CD4-positive, alpha-beta T cell treated with Interferon alpha-2 for 1 hour (primary cell): Measurements from ENCODE around the gene RABGAP1L.
"Not testable (repeated sequence)": the region's sequence is repeated elsewhere in the genome, so short reads cannot be mapped to it uniquely, and the experiment has no call there.

ENCODE experiments used
- DNase-seq, 2 donors: peaks; one replicate each; pipeline ENCODE4 v3.0.0-alpha.2; 2020 to 2022

Gene RABGAP1L

DNA sequence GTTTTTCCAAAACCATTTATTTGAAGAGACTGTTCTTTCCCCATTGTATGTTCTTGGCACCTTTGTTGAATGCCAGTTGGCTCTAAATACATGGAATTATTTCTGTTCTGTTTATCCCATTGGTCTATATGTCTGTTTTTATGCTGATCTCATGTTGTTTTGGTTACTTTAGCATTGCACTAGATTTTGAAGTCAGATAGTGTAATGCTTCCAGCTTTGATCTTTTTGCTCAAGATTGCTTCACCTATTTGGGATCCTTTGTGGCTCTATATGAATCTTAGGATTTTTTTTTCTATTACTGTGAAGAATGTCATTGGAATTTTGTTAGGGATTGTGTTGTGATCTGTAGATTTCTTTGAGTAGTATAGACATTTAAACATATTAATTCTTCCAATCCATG, 149.3 kb downstream of the RABGAP1L start:
- DNase-seq, result no peak

DNA sequence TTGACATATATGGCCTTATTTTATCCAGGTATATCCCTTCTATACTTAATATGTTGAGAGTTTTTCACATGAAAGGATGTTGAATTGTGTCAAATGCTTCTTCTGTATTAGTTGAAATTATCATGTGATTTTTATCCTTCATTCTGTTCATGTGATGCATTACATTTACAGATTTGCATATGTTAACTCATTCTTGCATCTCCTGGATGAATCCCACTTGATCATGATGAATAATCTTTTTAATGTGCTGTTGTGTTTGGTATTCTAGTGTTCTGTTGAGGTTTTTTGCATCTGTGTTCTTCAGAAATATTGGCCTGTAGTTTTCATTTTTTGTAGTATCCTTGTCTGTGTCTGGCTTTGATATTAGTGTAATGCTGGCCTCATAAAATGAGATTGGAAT, 150.2 kb downstream of the RABGAP1L start:
- no peak for DNase-seq

DNA sequence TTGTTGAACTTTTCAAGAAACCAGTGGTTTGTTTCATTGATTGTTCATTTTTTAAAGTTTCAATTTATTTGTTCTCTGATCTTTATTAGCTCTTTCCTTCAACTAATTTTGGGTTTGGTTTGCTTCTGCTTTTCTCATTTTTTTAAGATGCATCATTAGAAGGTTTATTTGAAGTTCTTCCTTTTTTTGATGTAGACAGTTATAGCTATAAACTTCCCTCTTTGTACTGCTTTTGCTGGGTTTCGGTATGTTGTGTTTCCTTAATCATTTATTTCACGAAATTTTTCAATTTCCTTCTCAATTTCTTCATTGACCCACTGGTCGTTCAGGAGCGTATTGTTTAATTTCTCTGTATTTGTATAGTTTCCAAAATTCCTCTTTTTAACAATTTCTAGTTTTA, 155.1 kb downstream of the RABGAP1L start:
- DNase-seq, result no peak

DNA sequence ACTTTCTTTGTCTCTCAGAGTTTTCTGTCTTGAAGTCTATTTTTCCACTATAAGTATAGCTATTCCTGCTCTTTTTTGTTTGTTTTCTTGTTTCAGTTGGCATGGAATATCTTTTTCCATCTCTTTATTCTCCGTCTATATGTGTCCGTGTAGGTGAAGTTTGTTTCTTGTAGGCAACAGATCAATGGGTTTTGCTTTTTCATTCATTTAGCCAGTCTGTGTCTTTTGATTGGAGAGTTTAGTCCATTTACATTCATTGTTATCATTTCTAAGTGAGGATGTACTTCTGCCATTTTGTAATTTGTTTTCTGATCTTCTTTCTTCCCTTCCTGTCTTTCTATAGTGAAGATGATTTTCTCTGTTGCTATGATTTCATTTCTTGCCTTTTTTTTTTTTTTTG, 155.9 kb downstream of the RABGAP1L start:
- DNase-seq, result no peak

DNA sequence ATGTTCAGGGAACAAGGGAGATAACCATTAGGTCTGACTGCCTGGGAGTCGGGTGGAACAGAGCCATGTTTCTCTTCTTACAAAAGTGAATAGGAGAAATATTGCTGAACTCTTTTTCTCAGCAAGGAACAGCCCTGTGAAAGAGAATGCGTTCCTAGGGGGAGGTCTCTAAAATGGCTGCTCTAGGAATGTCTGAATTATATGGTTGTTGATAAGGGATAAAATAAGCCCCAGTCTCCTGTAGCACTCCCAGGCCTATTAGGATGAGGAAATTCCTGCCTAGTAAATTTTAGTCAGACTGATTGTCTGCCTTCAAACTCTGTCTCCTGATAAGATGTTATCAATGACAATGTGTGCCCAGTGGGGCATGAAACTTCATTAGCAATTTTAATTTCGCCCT, 161.6 kb downstream of the RABGAP1L start:
- not testable (repeated sequence) for DNase-seq

DNA sequence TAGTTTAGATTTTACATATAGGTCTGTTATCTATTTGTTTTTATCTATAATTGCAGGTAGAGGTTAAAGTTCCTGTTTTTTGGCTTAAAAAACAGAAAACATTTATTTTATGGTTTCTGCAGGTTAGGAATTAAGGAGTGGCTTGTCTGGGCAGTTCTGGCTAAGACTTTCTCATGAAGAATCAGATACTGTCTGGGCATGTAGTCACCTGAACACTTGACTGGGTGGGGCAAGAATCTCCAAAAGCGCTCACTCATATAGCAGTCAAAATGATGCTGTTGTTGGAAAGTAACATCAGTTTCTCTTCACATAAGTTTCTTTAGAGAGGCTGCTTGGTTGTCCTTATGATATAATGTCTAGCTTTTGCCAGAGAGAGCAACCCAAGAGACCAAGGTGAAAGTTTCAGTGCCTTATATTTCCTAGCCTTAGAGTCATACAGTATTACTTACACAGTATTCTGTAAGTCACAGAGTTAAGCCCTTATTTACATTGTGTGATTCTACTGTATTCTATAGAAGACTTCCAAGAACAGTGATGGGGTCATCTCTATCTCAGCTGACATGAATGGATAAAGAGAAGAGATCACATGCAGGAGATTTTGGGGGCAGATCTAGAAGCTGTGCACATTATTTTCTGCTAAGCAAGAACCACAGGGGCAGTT, 163.0 kb downstream of the RABGAP1L start:
- DNase-seq, result no peak

DNA sequence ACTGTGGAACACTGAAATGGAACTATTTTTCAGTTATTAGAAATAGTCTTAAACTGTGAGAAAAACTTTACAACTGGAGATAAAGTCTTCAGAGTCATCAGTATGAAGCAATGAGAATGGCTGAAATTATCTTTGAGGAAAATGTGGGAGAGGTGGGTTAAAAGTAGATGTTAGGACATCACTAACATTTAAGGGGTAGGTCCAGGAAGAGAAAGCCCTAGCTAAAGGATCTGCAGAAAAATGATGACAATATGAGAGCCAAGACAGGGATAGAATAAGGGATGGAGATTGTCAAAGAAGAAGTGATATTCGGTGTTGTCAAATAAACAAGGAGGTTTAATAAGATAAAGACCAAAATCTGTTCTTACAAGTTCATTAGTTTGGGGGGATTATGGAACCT, 165.2 kb downstream of the RABGAP1L start:
- DNase-seq, result no peak

DNA sequence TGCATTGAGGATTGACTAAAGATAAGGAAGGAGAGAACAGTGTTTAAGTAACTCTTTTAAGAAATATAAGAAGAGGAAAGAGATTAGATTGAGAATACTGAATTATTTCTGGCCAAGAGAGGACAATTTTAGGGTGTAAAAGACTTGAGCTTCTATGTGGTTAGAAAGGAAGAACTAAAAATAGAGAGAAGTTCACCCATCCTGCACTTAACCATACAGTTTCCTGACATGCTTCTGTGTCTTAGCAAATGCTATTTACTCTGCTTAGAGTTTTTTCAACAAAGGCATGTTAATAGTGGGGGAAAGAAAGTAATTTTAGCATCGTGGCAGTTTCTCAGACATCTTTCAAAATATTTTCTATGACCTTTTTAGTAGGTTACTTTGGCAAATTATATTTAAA, 165.6 kb downstream of the RABGAP1L start:
- DNase-seq, result no peak

DNA sequence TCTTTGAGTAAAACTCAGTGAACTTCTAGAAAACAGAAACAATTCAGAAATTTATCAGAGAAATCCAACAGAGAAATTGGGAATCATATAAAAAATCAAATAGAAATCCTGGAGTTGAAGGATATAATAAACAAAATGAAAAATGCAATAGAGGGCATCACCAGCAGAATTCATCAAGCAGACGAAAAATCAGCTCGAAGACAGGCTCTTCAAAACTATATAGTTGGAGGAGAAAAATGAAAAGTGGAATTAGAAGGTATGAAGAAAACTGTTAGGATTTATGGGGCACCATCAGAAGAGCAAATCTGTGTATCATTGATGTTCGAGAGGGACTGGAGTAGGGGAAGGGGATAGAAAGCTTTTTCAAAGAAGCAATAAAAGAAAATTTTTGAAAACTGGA, 167.0 kb downstream of the RABGAP1L start:
- no peak for DNase-seq

DNA sequence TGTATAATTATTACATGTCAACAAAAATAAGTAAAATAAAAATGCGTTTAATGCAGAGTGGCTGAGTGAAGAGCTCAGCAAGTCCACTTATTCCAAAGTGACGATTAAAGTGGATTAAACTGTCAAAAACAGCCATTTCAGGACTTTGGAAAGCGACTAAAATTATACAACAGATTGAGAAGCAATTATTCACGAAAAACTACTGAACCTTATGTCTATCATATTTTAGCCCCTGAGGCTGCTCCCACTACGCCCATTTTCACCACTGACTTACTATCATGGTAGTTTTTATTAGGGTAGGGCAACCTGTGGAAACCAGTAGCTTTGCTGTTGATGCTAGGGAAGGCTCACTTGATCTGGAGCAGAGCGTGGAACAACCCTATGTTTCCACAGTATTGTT, 174.1 kb downstream of the RABGAP1L start:
- no peak for DNase-seq

DNA sequence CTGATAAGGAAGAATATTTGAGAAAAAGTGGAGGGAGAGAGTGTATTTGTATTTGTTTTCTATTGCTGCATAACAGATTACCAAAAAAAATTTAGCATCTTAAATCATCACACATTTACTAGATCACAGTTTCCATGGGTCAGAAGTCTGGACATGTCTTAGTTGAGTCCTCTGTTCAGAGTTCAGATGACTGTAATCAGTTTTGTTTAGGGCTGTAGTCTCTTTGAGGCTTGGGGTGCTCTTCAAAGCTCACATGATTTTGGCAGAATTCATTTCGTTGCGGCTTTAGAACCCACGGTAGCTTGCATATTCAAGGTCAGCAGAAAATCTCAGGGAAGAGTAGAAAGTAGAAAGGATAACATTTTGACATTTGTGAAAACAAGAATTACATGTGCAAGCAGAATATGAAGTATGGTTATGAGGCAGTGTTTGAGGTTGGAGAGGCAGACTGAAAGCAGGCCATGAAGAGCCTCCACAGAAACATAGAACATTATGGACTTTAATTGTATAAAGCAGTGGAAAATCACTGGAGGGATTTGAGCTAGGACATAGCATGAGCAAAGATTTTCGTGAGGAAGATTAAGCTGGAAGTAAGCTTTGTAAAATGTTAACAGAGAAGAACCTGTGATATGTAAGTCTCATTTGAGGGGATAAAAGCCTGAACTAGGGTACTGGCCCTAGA, 177.8 kb downstream of the RABGAP1L start:
- no peak for DNase-seq

DNA sequence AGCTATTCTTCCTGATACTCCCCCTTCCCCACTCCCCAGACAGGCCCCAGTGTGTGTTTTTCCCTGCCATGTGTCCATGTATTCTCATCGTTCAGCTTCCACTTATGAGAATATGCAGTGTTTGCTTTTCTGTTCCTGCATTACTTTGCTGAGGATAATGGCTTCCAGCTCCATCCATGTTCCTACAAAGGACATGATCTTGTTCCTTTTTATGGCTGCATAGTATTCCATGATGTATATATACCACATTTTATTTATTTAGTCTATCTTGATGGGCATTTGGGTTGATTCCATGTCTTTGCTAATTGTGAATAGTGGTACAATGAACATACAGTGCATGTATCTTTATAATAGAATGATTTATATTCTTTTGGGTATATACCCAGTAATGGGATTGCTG, 181.1 kb downstream of the RABGAP1L start:
- not testable (repeated sequence) for DNase-seq

DNA sequence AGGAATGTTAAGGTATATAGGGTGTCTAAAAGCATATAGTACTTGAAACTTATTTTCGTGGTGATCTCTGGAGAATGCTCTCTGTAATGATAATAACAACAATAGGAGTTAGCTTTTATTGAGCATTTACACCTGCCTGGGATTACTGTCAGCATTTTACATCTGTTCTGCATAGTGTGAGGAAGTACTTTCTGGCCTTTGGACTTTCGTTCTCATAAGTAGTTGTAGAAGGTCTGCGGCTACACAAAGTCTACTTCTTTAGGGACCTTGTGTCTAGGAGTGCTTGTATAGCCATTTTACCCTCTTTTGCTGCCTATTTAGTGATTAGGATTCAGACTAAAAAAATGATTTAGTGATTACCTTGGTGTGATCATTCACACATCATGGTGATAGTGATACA, 184.8 kb downstream of the RABGAP1L start:
- no peak for DNase-seq

DNA sequence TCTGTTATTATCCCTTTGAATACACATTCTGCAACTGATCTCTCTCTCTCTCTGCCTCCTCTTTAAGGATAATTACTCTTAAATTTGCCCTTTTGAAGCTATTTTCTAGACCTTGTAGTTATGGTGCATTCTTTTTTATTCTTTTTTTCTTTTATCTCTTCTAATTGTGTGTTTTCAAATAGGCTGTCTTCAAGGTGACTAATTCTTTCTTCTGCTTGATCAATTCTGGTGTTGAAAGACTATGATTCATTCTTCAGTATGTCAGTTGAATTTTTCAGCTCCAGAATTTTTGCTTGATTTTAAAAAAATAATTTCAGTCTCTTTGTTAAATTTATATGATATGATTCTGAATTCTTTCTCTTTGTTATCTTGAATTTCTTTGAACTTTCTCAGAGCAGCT, 192.8 kb downstream of the RABGAP1L start:
- DNase-seq, result no peak

DNA sequence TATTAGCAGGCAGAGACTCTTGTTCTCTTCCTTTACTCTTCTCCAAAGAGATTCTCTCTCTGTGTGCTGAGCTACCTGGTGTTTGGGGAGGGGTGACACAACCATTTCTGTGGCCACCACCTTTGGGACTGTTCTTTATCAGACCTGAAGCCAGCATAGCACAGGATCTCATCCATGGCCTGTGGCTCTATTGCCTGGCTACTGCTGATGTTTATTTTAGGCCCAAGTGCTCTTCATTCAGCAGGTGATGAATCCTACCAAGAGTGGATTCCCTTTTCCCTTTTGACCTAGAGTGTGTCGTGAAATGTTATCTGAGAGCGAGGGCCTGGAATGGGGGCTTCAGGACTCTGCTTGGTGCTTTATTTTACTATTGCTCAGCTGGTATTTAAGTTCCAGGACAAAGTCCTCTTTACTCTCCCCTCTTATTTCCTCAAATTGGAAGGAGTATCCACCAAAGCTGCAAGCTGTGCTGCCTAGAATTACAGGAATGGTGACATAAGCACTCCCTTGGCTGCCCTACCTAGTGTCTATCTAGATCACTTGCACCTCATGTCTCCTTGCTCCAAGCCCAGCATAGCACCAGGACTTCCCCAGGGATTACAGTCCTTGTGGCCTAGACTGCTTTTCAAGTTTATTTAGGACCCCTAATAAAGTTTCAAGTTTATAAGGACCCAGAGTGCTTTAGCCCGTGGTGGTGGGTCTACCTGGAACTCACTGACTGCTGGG, 193.7 kb downstream of the RABGAP1L start:
- DNase-seq, result no peak

DNA sequence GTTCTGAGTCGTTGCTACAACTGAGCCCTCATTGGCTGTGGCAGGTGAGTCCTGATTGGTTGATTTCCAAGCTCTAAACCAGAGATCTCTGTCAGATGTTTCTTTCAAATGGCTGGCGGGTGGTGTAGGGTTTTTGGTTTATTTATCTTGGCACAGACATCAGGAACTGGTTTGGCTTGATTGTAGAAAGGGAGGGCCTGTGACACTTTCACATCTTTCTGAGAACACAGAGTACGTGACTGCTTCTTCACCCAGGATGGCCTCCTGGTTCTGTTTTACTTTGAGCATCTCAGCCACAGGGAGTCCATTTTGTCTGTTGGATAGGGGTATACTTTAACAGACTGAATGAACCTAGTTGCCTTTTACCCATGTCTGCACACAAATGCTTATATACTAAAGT, 199.0 kb downstream of the RABGAP1L start:
- no peak for DNase-seq

DNA sequence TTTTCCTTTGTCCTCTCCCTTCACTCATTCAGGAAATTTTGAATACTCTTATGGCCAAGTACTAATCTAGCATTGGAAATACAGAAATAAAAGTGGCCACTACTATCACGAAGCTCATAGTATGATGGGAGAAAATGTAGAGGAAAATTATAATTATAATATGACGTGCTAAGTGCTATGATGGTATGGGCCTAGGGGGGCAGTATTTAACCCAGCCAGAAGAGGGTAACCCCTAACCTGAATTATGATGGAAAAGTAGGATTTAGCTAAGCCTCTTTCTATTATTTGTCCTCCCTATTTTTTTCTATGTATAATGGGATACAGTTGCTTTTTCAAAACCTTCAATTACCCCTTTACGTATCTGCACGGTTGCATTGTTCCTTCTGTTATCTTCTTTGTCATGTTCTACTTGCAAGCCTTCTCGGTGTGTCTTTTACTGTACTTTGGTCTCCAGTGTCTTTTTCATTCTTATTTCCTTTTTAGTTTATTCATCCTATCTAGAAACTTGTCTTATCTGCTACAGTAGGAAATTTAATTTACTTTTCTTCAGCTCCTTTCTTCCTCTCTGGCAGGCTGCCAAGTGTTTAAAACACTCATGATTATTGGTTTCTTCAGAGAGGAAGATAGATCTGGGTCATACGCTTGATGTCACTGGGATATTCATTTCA, 199.6 kb downstream of the RABGAP1L start:
- no peak for DNase-seq

DNA sequence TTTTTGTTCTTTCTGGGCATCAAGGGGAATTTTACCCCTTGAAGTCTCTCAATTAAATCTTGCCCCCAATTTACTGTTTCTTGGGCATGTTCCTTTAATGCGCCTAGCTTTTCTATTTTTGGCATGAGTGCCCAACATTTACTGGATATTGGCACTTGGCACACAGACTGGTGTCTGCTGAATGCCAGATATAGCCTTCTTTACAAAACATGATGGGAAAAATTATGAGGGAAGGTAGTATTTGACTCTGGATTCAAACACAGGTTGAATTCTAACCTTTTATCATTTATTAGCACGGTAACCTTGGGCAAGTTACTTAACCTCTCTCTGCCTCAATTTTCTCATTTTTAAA, 200.1 kb downstream of the RABGAP1L start:
- no peak for DNase-seq

DNA sequence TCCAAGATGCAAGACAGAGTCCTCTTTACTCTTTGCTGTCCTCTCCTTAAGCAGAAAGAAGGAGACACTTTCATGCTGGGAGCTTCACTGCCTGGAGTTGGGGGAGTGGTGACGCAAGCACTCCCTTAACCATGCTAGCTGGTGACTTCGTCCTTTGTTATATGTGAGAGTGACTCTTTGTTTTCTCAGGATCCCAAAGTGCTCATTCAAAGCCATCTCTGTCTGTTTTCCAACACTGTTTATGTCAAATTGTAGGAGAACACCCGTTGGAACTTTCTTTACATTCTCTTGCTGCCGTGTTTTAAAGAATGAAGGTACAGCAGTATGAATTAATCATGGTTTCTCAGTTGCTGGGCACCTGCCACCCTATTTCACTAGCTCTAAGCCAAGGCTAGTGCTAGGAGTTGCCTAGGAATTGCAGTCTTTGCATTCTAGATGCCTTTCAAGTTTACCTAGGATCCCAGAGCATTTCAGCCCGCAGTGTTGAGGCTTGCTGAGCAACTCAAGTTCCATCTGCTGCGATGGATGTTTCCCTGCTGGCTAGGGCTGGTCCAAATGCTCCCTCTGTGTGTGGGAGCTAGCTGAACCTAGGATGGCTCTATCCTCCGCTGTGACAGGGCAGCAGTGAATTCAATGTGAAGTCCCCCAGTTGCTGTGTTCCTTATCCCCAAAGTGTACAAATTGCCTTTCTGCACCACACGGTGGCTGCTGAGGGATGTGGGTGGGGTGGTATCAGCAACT, 205.8 kb downstream of the RABGAP1L start:
- DNase-seq, result no peak

DNA sequence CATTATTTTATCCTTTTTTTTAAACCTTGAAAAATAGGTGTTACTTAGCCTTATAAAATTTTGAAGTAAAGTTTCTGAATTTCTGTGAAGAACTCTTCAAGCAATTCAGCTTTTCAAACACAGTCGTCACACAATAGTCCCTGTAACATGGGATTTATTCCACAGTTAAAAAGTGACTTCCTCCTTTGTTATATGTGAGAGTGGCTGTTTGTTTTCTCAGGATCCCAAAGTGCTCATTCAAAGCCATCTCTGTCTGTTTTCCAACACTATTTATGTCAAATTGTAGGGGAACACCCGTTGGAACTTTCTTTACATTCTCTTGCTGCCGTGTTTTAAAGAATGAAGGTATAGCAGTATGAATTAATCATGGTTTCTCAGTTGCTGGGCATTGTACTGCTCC, 207.6 kb downstream of the RABGAP1L start:
- DNase-seq, result no peak

DNA sequence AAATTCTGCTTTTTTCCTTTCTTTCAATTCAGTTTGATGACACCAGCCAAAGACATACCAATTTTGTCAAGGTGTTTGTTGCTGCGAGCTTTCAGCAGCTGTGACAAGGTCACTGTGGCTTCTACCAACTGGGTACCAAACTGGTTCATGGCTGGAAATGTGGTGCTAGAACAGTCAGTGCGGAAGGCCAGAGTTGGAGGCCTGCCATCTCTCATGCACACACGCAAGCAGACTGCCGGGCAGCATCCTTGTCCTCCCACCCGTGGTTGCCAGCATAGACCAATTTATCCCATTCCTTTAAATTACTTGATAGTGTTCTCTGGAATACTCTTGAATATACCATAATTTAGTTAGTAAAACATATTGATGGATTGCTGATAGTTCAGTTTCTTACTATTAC, 208.6 kb downstream of the RABGAP1L start:
- no peak for DNase-seq

DNA sequence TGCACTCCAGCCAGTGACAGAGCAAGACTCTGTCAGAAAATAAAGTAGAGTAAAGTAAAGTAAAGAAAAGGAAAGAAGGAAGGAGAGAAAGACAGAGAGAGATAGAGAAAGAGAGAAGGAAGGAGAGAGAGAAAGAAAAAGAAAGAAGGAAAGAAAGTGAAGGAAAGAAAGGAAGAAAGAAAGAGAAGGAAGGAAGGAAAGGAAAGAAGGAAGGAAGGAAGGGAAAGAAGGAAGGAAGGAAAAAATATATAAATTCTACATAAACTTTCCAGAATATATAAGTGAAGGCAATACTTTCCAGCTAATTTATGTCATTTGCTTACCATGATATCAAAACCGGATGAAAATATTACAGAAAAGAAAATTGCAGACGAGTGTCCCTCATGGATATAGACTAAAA, 216.7 kb downstream of the RABGAP1L start:
- DNase-seq, result no peak

DNA sequence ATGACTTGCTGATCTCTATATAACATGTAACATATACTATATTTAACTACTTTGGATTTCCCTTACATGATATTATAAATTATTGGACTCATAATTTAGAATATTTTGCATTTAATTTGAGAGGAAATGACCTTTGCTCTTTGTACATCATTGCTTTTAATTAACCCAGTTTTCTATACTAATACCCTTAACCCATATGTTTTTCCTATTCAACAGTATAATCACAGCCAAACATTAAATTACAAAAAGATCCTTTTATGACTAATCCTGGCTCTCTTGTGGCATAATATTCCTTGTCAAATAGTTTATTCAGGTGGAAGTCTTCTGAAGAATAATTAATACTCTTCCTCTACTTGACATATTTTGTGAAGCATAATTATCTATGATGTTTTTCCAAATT, 232.4 kb downstream of the RABGAP1L start:
- DNase-seq, result no peak
